Transverse colon (tissue), 4 donors: ENCODE results near the gene AQR. TPM values are rescaled to one million over a fixed set of nuclear protein-coding genes. Genes with fewer than 3 reads are reported as not detected.
"Not testable (repeated sequence)": the region's sequence is repeated elsewhere in the genome, so short reads cannot be mapped to it uniquely, and the experiment has no call there.

Experiments
- DNase-seq: peaks from one replicate; pipeline ENCODE4 v3.0.0-alpha.2; 2019
- H3K27ac ChIP-seq, 4 donors: fragments of 200-600 bp; sonication (generic); 2 replicates each; pipeline ENCODE4 v1.5.1; 2016 to 2018; ENCODE audit warnings: inconsistent platforms in 4 of 4
- H3K27me3 ChIP-seq: fragments of 200-600 bp; sonication (generic); 2 replicates; pipeline ENCODE4 v1.5.1; 2017; ENCODE audit warnings: inconsistent platforms
- H3K36me3 ChIP-seq, 4 donors: fragments of 200-600 bp; sonication (generic); 2 replicates each; pipeline ENCODE4 v1.5.1; 2017 to 2019; ENCODE audit warnings: inconsistent platforms in 4 of 4
- H3K4me1 ChIP-seq, 4 donors: fragments of 200-600 bp; sonication (generic); 2 replicates each; pipeline ENCODE4 v1.5.1; 2017 to 2020; ENCODE audit warnings: inconsistent platforms in 4 of 4
- H3K4me3 ChIP-seq, 4 donors: fragments of 200-600 bp; sonication (generic); 1 replicate in 1 of 4; 2 replicates in 3 of 4; pipeline versions ENCODE4 v1.5.1 to v1.6.1; 2017 to 2019; ENCODE audit warnings: inconsistent platforms in 4 of 4
- H3K9me3 ChIP-seq, 2 donors: fragments of 200-600 bp; sonication (generic); 2 replicates each; pipeline ENCODE4 v1.5.1; 2017 to 2019; ENCODE audit warnings: inconsistent platforms in 2 of 2
- EP300 ChIP-seq: sonication (generic); formaldehyde crosslinking; IDR thresholded peaks from one replicate; pipeline ENCODE4 v1.6.1; 2017; ENCODE audit warnings: antibody characterized with exemption, low read depth
- POLR2A ChIP-seq: fragments of 450-650 bp; IDR thresholded peaks from one replicate; pipeline ENCODE4 v1.6.1; 2016; ENCODE audit warnings: antibody characterized with exemption, mild to moderate bottlenecking, moderate library complexity
- POLR2AphosphoS5 ChIP-seq, 3 donors: sonication (generic); formaldehyde crosslinking; IDR thresholded peaks; one replicate each; pipeline ENCODE4 v1.6.1; 2016; ENCODE audit warnings: antibody characterized with exemption in 3 of 3
- WGBS, 2 donors: methylation state at CpG; one replicate each; pipeline ENCODE4 v1.1.5; 2018; ENCODE audit warnings: low coverage in 1 of 2; 5-methylcytosine and 5-hydroxymethylcytosine counted together
- in situ Hi-C, 4 donors: fragments of 200-750 bp; cut with MboI; loops; one replicate each; pipeline versions ENCODE4 v1.15.0 to v1.15.1; 2017; ENCODE audit warnings: low sequenced_read_pairs in 3 of 4, low pct_ligation_motif_present in 1 of 4, low pct_unique_long_range_greater_than_20kb in 1 of 4
- intact Hi-C: fragments of 100-400 bp; cut with DNase I; formaldehyde crosslinking; loops from one replicate; pipeline ENCODE4 v1.15.1; 2023; ENCODE audit warnings: low total_unique reads
- total RNA-seq, 4 donors: library from RNA; depleted of rRNA; stranded (reverse); fragments of >200 nt; gene quantifications; one replicate each; pipeline ENCODE4 v1.1.0, GENCODE V29; 2016
- TF ChIP-seq, protein P1 (sequence below), 5 experiments: fragments of 200-600 bp in 3 of 5; fragments of 450-650 bp in 2 of 5; sonication (generic) in 3 of 5; IDR thresholded peaks; 1 replicate in 2 of 5; 2 replicates in 3 of 5; pipeline ENCODE4 v1.5.1; 2016 to 2017; ENCODE audit warnings: antibody characterized with exemption in 5 of 5, inconsistent platforms in 3 of 5, mild to moderate bottlenecking in 2 of 5, moderate library complexity in 1 of 5

AQR gene
- total RNA-seq, 4 donors from 2014 or later, result 13.8 to 25.7 (median 23.5) TPM

DNA sequence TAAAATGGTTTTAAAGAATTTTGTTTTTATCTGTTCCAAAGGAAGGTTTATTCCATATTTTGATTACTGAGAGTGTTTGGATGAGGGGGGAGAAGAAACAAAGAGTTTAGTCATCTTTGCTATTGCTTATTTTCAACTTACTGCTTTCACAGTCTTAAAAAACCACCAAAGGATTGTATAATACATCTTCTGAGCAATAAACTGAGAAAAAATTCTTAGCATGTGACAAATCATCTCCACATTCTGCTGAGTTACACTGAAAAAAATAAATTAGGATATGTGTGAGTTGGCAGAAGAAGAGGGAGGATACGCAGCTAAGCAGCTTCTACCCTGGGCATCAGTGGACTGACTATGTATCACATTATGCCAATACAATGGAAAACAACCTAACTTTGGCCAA is 151.0 kb downstream of the AQR start:
- WGBS, 2 donors, result 81 to 89% methylated on average over 1 of the region's 1 CpG
- Histone ChIP-seq H3K27ac (no peak overlapping the region), H3K9me3 (no peaks in the 10 kb centered on the region), H3K4me1 (no peaks in the 10 kb centered on the region), H3K36me3 (no peaks in the 10 kb centered on the region), H3K27me3 (no peaks in the 10 kb centered on the region), H3K4me3 (no peak overlapping the region)
- in situ Hi-C loops, result no loop called here
- TF ChIP-seq POLR2A (no peak), POLR2AphosphoS5 (IDR thresholded peaks at IDR 0.05) (no peak), EP300 (no peak)
- TF ChIP-seq, protein P1, sequence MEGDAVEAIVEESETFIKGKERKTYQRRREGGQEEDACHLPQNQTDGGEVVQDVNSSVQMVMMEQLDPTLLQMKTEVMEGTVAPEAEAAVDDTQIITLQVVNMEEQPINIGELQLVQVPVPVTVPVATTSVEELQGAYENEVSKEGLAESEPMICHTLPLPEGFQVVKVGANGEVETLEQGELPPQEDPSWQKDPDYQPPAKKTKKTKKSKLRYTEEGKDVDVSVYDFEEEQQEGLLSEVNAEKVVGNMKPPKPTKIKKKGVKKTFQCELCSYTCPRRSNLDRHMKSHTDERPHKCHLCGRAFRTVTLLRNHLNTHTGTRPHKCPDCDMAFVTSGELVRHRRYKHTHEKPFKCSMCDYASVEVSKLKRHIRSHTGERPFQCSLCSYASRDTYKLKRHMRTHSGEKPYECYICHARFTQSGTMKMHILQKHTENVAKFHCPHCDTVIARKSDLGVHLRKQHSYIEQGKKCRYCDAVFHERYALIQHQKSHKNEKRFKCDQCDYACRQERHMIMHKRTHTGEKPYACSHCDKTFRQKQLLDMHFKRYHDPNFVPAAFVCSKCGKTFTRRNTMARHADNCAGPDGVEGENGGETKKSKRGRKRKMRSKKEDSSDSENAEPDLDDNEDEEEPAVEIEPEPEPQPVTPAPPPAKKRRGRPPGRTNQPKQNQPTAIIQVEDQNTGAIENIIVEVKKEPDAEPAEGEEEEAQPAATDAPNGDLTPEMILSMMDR (IDR thresholded peaks at IDR 0.05), result no peak
- intact Hi-C loops, result no loop called here
- DNase-seq, result no peak

- no peaks in the 10 kb centered on the region for H3K36me3 ChIP-seq
- no peak overlapping the region for H3K4me3 ChIP-seq
- peaks cover 6% of the 10 kb centered on the region for H3K27me3 ChIP-seq
- DNase-seq, result no peak
- no peaks in the 10 kb centered on the region for H3K9me3 ChIP-seq
- 38 to 60% methylated on average over 1 of the region's 1 CpG for WGBS, 2 donors
- no peak overlapping the region for H3K27ac ChIP-seq
- intact Hi-C loops (no loop called here), in situ Hi-C loops (no loop called here)
- no peaks in the 10 kb centered on the region for H3K4me1 ChIP-seq
- TF ChIP-seq EP300 (no peak), POLR2AphosphoS5 (IDR thresholded peaks at IDR 0.05) (no peak), POLR2A (no peak)
- TF ChIP-seq, protein P1 (IDR thresholded peaks at IDR 0.05), result no peak
These were observed 153.7 kb downstream of the AQR start for GRCh38 chr15:34815836-34816235.

DNA sequence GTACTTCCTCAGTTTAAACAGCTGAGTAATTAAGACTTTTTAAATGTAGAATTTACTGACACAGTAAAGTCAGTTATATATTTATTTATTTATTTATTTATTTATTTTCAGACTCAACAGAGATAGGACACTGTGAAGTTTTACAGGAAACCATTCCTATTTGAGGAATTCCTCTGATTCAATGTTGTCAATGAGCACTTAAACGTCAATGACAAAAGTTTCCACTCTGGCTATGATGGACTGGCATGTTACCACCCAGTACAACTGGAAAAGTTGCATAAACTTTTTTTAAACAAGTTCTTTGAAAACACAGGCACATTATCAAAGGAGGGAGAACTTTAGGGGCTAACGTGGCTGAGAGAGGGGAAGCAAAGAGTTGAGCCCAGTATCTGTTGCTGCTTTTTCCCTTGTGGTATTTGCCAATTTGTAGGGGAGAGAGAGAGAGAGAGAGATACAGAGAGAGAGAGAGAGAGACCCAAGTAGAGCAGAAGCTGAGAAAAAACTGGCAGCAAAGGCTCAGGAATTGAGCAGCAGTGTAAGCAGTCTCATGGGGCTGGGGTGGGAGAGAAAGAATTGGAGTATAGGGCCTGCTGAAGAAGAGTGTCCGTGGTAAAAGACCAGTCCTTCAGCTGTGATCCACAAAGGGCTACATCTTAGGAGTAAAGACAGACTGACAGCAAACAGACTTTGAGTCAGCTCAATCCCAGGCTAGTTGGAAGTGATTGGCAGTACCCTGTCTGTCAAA is 155.9 kb downstream of the AQR start:
- Histone ChIP-seq H3K27me3 (peaks cover 6% of the 10 kb centered on the region), H3K27ac (no peak overlapping the region), H3K36me3 (no peaks in the 10 kb centered on the region), H3K4me3 (no peak overlapping the region), H3K9me3 (no peaks in the 10 kb centered on the region), H3K4me1 (no peaks in the 10 kb centered on the region)
- 61 to 64% methylated on average over 3 of the region's 3 CpGs for WGBS, 2 donors
- in situ Hi-C loops, result no loop called here
- TF ChIP-seq POLR2A, result no peak
- TF ChIP-seq EP300, result no peak
- TF ChIP-seq, protein P1 (IDR thresholded peaks at IDR 0.05), result no peak
- intact Hi-C loops, result no loop called here
- DNase-seq, result no peak

- in situ Hi-C loops, intact Hi-C loops: not testable (repeated sequence)
These were observed 156.6 kb downstream of the AQR start for GRCh38 chr15:34812868-34813365.

GRCh38 chr15:34812369-34812768 is 157.2 kb downstream of the AQR start:
- no peaks in the 10 kb centered on the region for H3K36me3 ChIP-seq
- TF ChIP-seq POLR2AphosphoS5 (IDR thresholded peaks at IDR 0.05) (no peak), EP300 (no peak), POLR2A (no peak)
- TF ChIP-seq, protein P1 (IDR thresholded peaks at IDR 0.05), result no peak
- H3K4me3 ChIP-seq, result no peak overlapping the region
- no peaks in the 10 kb centered on the region for H3K4me1 ChIP-seq
- intact Hi-C loops (no loop called here), in situ Hi-C loops (no loop called here)
- WGBS, 2 donors, result 46 to 63% methylated on average over 1 of the region's 1 CpG
- H3K27me3 ChIP-seq, result peaks cover 6% of the 10 kb centered on the region
- no peaks in the 10 kb centered on the region for H3K9me3 ChIP-seq
- DNase-seq, result no peak
- H3K27ac ChIP-seq, result no peak overlapping the region

More at GRCh38 chr15:34812868-34813365, 156.6 kb downstream of the AQR start:
- H3K4me3 ChIP-seq, H3K36me3 ChIP-seq, H3K27ac ChIP-seq, H3K4me1 ChIP-seq, H3K27me3 ChIP-seq, H3K9me3 ChIP-seq, DNase-seq: not testable (repeated sequence)
- WGBS, 2 donors, result 74 to 75% methylated on average over 8 to 9 of the region's 9 CpGs
